Subcutaneous abdominal adipose tissue (tissue), 5 donors: ENCODE data around the gene TBC1D14.

Experiments
- H3K27ac ChIP-seq: one replicate; pipeline ENCODE4 v1.7.0; 2013; ENCODE audit warnings: low read depth, mild to moderate bottlenecking, inconsistent platforms, low read length, moderate library complexity
- H3K27me3 ChIP-seq, 5 donors: one replicate each; pipeline ENCODE4 v1.7.0; 2013; ENCODE audit warnings: low read length in 5 of 5, inconsistent platforms in 1 of 5; ENCODE audit not compliant: control insufficient read depth in 5 of 5, insufficient read depth in 4 of 5
- H3K36me3 ChIP-seq, 5 donors: one replicate each; pipeline ENCODE4 v1.7.0; 2013; ENCODE audit warnings: low read length in 5 of 5; ENCODE audit not compliant: control insufficient read depth in 5 of 5, insufficient read depth in 5 of 5
- H3K4me1 ChIP-seq, 5 donors: one replicate each; pipeline ENCODE4 v1.7.0; 2013; ENCODE audit warnings: low read length in 5 of 5, mild to moderate bottlenecking in 3 of 5, moderate library complexity in 1 of 5; ENCODE audit not compliant: control insufficient read depth in 5 of 5, insufficient read depth in 5 of 5
- H3K4me3 ChIP-seq, 5 donors: one replicate each; pipeline ENCODE4 v1.7.0; 2013; ENCODE audit warnings: low read length in 5 of 5, low read depth in 1 of 5
- H3K9ac ChIP-seq, 5 donors: one replicate each; pipeline ENCODE4 v1.7.0; 2013; ENCODE audit warnings: low read length in 5 of 5, mild to moderate bottlenecking in 4 of 5, moderate library complexity in 3 of 5
- H3K9me3 ChIP-seq, 5 donors: one replicate each; pipeline ENCODE4 v1.7.0; 2013; ENCODE audit warnings: low read length in 5 of 5; ENCODE audit not compliant: control insufficient read depth in 5 of 5
- donor health status: healthy.
- donor health status: healthy.
- donor health status: healthy.
- donor health status: healthy.
- donor health status: healthy.

The TBC1D14 gene

DNA sequence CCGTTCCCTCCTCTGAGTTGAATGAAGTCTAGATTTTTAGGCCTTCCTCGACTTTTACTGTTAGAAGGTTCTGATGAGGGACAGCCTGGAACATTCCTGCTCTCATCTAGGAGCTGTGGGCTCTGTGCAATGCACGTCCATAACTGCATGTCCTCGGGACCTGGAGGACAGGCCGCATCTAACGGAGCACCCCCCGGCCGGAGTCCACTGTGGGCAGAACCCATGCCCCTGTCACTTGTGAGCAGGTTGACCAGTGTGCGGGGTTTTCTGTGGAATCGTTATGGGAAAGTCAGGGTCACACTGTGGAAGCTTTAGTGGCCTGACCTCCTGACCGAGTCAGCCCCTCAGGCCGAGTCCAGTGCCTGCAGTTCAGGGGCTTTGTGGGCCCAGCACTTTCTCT is 114.3 kb downstream of the TBC1D14 start:
- Histone ChIP-seq H3K4me3 (no peak overlapping the region), H3K9me3 (no peaks in the 10 kb centered on the region), H3K27me3 (no peaks in the 10 kb centered on the region), H3K9ac (no peak overlapping the region), H3K27ac (no peak overlapping the region), H3K4me1 (peaks cover 0 to 4% (median 0%) of the 10 kb centered on the region in 5 donors), H3K36me3 (peaks cover 2 to 93% (median 60%) of the 10 kb centered on the region in 5 donors)

DNA sequence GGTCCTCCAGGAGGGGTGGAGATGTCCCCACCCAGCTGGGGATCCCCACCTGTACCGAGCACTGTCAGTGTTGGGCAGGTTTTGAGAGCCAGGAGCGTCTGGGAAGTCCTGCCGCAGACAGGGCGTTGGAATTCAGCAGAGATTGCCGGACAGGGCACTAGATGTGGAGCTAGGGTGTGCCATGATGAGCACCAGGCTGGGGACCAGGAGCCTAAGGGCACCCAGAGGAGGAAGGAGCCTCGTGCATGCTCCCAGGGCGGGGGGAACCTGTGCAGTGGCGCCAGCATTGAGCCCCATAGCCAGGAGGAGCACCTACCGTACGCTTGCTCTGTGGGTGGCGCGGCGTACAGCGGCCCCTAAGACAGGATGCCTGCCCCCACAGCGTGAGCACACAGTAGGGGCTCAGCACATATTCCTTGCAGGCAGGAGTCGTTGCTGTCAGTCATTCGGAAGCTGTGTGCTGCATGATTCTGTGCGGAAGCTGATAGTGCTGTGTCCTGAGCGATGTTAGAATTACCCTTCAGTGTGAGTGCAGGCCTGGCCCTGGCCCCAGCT is 114.8 kb downstream of the TBC1D14 start:
- Histone ChIP-seq H3K9ac (no peak overlapping the region), H3K4me3 (no peak overlapping the region), H3K27me3 (no peaks in the 10 kb centered on the region), H3K27ac (no peak overlapping the region), H3K36me3 (peaks cover 2 to 95% (median 62%) of the 10 kb centered on the region in 5 donors), H3K9me3 (no peaks in the 10 kb centered on the region), H3K4me1 (peaks cover 0 to 4% (median 0%) of the 10 kb centered on the region in 5 donors)

DNA sequence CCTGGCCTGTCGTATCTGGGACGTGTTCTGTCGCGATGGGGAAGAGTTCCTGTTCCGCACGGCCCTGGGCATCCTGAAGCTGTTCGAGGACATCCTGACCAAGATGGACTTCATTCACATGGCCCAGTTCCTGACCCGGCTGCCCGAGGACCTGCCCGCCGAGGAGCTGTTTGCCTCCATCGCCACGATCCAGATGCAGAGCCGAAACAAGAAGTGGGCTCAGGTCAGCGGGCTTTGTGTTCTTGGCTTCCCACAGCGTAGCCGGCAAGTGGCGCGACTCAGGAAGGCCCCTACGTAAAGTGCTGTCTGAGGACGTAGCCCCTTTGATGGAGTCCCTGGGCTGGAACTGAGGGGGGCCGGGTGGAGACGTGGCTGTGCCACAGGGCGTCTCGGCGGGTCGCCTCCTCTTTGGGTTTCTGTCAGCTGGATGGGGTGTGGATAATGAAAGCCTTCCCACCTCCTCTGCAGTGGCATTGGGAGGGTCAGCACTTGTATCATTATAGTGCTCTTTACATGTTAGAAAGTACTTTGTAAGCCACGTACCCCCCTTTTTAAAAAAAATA is 115.5 kb downstream of the TBC1D14 start:
- Histone ChIP-seq H3K9me3 (no peaks in the 10 kb centered on the region), H3K9ac (no peak overlapping the region), H3K27ac (no peak overlapping the region), H3K4me3 (no peak overlapping the region), H3K4me1 (peaks cover 0 to 4% (median 0%) of the 10 kb centered on the region in 5 donors), H3K36me3 (peaks cover 2 to 96% (median 66%) of the 10 kb centered on the region in 5 donors), H3K27me3 (no peaks in the 10 kb centered on the region)

GRCh38 chr4:7026107-7026506 is 116.5 kb downstream of the TBC1D14 start:
- no peak overlapping the region for H3K4me3 ChIP-seq
- H3K27ac ChIP-seq = no peak overlapping the region
- no peaks in the 10 kb centered on the region for H3K9me3 ChIP-seq
- peaks cover 0 to 4% (median 0%) of the 10 kb centered on the region in 5 donors for H3K4me1 ChIP-seq
- H3K27me3 ChIP-seq = no peaks in the 10 kb centered on the region
- H3K36me3 ChIP-seq = peaks cover 2 to 96% (median 71%) of the 10 kb centered on the region in 5 donors
- no peak overlapping the region for H3K9ac ChIP-seq

GRCh38 chr4:7027284-7027683 is 117.7 kb downstream of the TBC1D14 start:
- H3K4me1 ChIP-seq = peaks cover 0 to under 1% (median 0%) of the 10 kb centered on the region in 5 donors
- H3K36me3 ChIP-seq = peaks cover 2 to 96% (median 76%) of the 10 kb centered on the region in 5 donors
- H3K9me3 ChIP-seq = no peaks in the 10 kb centered on the region
- no peak overlapping the region for H3K9ac ChIP-seq
- H3K4me3 ChIP-seq = no peak overlapping the region
- no peak overlapping the region for H3K27ac ChIP-seq
- H3K27me3 ChIP-seq = no peaks in the 10 kb centered on the region

GRCh38 chr4:7027913-7028312 is 118.3 kb downstream of the TBC1D14 start:
- Histone ChIP-seq H3K36me3 (peaks cover 2 to 96% (median 78%) of the 10 kb centered on the region in 5 donors), H3K27me3 (no peaks in the 10 kb centered on the region), H3K4me3 (no peak overlapping the region), H3K27ac (no peak overlapping the region), H3K9me3 (no peaks in the 10 kb centered on the region), H3K9ac (no peak overlapping the region), H3K4me1 (no peaks in the 10 kb centered on the region)

DNA sequence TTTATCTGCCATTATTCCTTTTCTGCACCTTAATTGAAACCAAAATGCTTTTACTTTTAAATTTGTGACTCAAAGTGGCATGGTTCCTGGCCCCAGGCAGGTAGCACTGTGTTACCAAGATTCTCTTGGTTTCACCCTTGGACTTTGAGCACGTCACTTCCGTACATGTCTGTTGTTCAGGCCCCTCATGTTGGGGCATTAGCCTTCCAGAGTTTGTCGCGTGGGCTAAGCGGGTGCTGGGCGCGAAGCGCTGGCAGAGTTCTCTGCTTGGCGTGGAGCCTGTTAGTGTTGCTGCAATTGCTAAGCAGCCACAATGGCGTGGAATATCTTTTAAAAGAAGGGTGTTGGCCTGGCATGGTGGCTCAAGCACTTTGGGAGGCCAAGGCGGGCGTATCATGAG is 119.6 kb downstream of the TBC1D14 start:
- H3K27me3 ChIP-seq = no peaks in the 10 kb centered on the region
- H3K4me1 ChIP-seq = no peaks in the 10 kb centered on the region
- H3K4me3 ChIP-seq = no peak overlapping the region
- no peak overlapping the region for H3K27ac ChIP-seq
- H3K9ac ChIP-seq = no peak overlapping the region
- H3K9me3 ChIP-seq = no peaks in the 10 kb centered on the region
- H3K36me3 ChIP-seq = peaks cover 0 to 89% (median 67%) of the 10 kb centered on the region in 5 donors

DNA sequence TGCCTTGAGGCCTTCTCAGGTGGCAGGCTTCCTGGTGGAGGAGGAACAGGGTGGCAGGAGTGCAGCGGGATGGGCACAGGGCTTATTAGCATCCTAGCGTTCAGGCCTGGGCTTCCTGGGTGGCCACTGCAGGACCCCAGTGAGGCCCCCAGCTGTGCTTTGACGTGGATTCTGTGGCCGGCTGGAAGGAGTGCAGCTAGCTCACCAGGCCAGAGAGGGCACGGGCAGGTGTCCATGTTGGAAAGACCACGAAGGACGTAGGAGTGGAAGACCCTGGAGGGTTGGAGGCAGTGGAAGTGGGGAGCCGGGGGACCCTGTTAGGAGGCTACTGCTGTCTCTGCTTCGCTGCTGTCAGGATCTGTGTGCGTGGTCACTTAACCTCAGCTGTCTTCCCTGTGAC is 120.3 kb downstream of the TBC1D14 start:
- Histone ChIP-seq H3K4me3 (no peak overlapping the region), H3K4me1 (no peaks in the 10 kb centered on the region), H3K9ac (no peak overlapping the region), H3K27ac (no peak overlapping the region), H3K36me3 (peaks cover 0 to 82% (median 62%) of the 10 kb centered on the region in 5 donors), H3K9me3 (no peaks in the 10 kb centered on the region), H3K27me3 (no peaks in the 10 kb centered on the region)

- no peaks in the 10 kb centered on the region for H3K9me3 ChIP-seq
- H3K27ac ChIP-seq = no peak overlapping the region
- H3K9ac ChIP-seq = no peak overlapping the region
- no peaks in the 10 kb centered on the region for H3K4me1 ChIP-seq
- H3K36me3 ChIP-seq = peaks cover 0 to 72% (median 54%) of the 10 kb centered on the region in 5 donors
- H3K4me3 ChIP-seq = no peak overlapping the region
- H3K27me3 ChIP-seq = no peaks in the 10 kb centered on the region
Observed at GRCh38 chr4:7030856-7031255, 121.2 kb downstream of the TBC1D14 start.

DNA sequence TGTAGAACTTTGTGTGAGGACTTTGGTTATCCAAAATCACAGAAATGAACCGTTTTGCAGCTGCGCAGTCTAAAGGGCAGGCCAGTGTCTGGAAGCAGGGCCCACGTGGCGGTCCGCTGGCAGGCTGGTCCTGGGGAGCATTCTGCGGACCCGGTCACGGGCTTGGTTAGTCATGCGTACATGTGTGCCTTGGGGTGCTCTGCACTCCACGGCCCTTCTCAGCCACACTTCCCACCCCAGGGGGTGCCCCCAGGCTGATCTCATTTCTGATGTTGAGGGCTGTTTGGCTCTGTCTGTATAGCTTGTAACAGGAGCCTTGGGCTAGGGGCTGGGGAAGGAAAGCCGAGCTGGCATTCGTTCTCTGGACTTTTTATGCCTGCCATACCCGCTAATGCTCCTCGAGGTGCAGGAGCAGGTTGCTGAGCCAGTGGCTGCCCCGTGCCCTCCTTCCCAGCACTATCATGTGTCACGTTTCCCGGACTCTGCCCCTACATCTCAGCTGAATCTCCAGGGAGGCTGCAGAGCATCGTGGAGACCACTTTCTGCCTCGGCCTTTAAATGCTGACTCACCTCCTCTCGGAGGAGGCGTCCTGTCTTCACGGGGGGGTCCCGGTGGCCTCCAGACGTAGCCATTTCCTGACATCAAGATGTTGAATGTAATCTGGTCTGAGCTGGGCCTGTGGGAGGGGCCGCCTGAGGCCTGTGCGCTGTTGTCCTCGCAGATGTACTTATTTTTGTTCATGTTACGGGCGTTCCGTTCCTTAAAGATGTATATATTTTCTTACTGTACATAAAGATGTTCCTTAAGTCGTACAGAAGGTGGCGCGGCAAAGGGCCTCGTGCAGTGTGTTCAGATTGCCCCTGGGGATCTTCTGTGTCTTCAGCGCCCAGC is 122.2 kb downstream of the TBC1D14 start:
- Histone ChIP-seq H3K36me3 (peaks cover 0 to 64% (median 50%) of the 10 kb centered on the region in 5 donors), H3K4me1 (no peaks in the 10 kb centered on the region), H3K27me3 (no peaks in the 10 kb centered on the region), H3K4me3 (no peak overlapping the region), H3K9ac (no peak overlapping the region), H3K9me3 (no peaks in the 10 kb centered on the region), H3K27ac (no peak overlapping the region)
